ENCODE measurements around the gene KCTD15. TPM values are rescaled to one million over a fixed set of nuclear protein-coding genes. Genes with fewer than 3 reads are reported as not detected.

The KCTD15 gene
- total RNA-seq, 1 experiment from 2014 or later: 9.9 TPM

GRCh38 chr19:33811736-33812387 lies 15.2 kb downstream of the KCTD15 start:
- Histone ChIP-seq H3K9me3 (ENCODE audit: low read depth, low read length, poor library complexity, severe bottlenecking) (no peaks in the 10 kb centered on the region), H3K4me1 (ENCODE audit: insufficient read depth, low read length, poor library complexity, severe bottlenecking) (no peaks in the 10 kb centered on the region), H3K4me3 (ENCODE audit: low read depth, low read length, poor library complexity, severe bottlenecking) (no peak overlapping the region), H3K27me3 (replicated peaks; ENCODE audit: insufficient read depth, low read depth, low read length, poor library complexity) (no peaks in the 10 kb centered on the region), H3K27ac (ENCODE audit: low read depth, low read length, poor library complexity, severe bottlenecking) (no peak overlapping the region), H3K36me3 (ENCODE audit: insufficient read depth, low read length, poor library complexity, severe bottlenecking) (no peaks in the 10 kb centered on the region)
- TF ChIP-seq EZH2 (IDR thresholded peaks at IDR 0.05; ENCODE audit: borderline replicate concordance, low read depth, low read length, poor library complexity, severe bottlenecking): no peak
- no peak for TF ChIP-seq CTCF (conservative IDR thresholded peaks at IDR 0.05; ENCODE audit: low read depth, low read length)
- DNase-seq (ENCODE audit: low spot score): no peak
- no TSS peak for BruUV-seq (replicated peaks)
- intact Hi-C loops (cut with micrococcal nuclease; ENCODE audit: unreplicated experiment): no loop called here
- ChIA-PET CTCF (no interaction called here), POLR2A (ENCODE audit: low non-redundant PET) (no interaction called here)

GRCh38 chr19:33812388-33813330 lies 16.0 kb downstream of the KCTD15 start:
- POLR2A ChIA-PET (ENCODE audit: low non-redundant PET): no interaction called here
- no peak for DNase-seq (ENCODE audit: low spot score)

More at GRCh38 chr19:33812388-33813330, 16.0 kb downstream of the KCTD15 start:
- TF ChIP-seq CTCF (conservative IDR thresholded peaks at IDR 0.05; ENCODE audit: low read depth, low read length): no peak
- no peak for TF ChIP-seq EZH2 (IDR thresholded peaks at IDR 0.05; ENCODE audit: borderline replicate concordance, low read depth, low read length, poor library complexity, severe bottlenecking)
- Histone ChIP-seq H3K36me3 (ENCODE audit: insufficient read depth, low read length, poor library complexity, severe bottlenecking) (no peaks in the 10 kb centered on the region), H3K27me3 (replicated peaks; ENCODE audit: insufficient read depth, low read depth, low read length, poor library complexity) (no peaks in the 10 kb centered on the region), H3K27ac (ENCODE audit: low read depth, low read length, poor library complexity, severe bottlenecking) (no peak overlapping the region), H3K4me1 (ENCODE audit: insufficient read depth, low read length, poor library complexity, severe bottlenecking) (no peaks in the 10 kb centered on the region), H3K4me3 (ENCODE audit: low read depth, low read length, poor library complexity, severe bottlenecking) (no peak overlapping the region), H3K9me3 (ENCODE audit: low read depth, low read length, poor library complexity, severe bottlenecking) (no peaks in the 10 kb centered on the region)
- CTCF ChIA-PET: no interaction called here
- intact Hi-C loops (cut with micrococcal nuclease; ENCODE audit: unreplicated experiment): no loop called here
- no TSS peak for BruUV-seq (replicated peaks)
